ENCODE results near the gene LZTS2. TPM values are rescaled to one million over a fixed set of nuclear protein-coding genes. Genes with fewer than 3 reads are reported as not detected.

LZTS2 gene
- total and polyA plus RNA-seq, 10 of the 15 experiments (the other 5 are each of a cell fraction or from before 2014, with no cell fraction given), result 0.08 to 13.4 (median 7.2) TPM

- FAIRE-seq (no peak), ATAC-seq (no peak), DNase-seq (ENCODE audit: low read depth, low spot score) (no peak)
- SMC1A ChIA-PET (ENCODE audit: uncharacterized antibody, unreplicated experiment), result no interaction called here
- Histone ChIP-seq H2AFZ (ENCODE audit: control insufficient read depth, low read depth, low read length) (no peak overlapping the region), H3K4me3 (no peak overlapping the region), H3K9ac (ENCODE audit: control insufficient read depth, insufficient read depth, low read length) (no peak overlapping the region), H3K27ac (ENCODE audit: control insufficient read depth, insufficient read depth) (no peak overlapping the region), H3K79me2 (ENCODE audit: control insufficient read depth, insufficient read depth, low read length) (no peaks in the 10 kb centered on the region), H3K4me2 (ENCODE audit: control insufficient read depth, insufficient read depth) (no peak overlapping the region), H3K36me3 (ENCODE audit: control insufficient read depth in 2 of 2, insufficient read depth in 2 of 2, low read length in 1 of 2) (peaks cover 0 to 3% of the 10 kb centered on the region in 2 experiments; a peak in 2 of 4 replicates), H4K20me1 (ENCODE audit: control insufficient read depth, insufficient read depth) (no peaks in the 10 kb centered on the region), H3K9me3 (replicated peaks; ENCODE audit: control insufficient read depth, insufficient read depth, low read length) (no peaks in the 10 kb centered on the region), H3K27me3 (replicated peaks in 1 of 2; ENCODE audit: control insufficient read depth in 2 of 2, insufficient read depth in 2 of 2, low read length in 1 of 2) (no peaks in the 10 kb centered on the region), H3K4me1 (ENCODE audit: control insufficient read depth, insufficient read depth, low read length) (peaks cover 4% of the 10 kb centered on the region; the same call in 1 of the 2 replicates)
- POLR2A ChIA-PET, result no interaction called here
- intact Hi-C loops (cut with micrococcal nuclease; ENCODE audit: unreplicated experiment), result no loop called here
- 94% methylated on average over 7 of the region's 7 CpGs for WGBS (ENCODE audit: insufficient coverage, insufficient replicate concordance, low lambda C conversion rate, missing lambda C conversion rate)
- in situ Hi-C loops (cut with MboI), result no loop called here
- no TSS peak for BruUV-seq (replicated peaks)
- CTCF ChIA-PET, result interaction anchor here (1.0 to 1.9 kb wide), 4 partner anchors 8 to 34 kb away, joined by 5 to 6 read pairs (median 6); no protein-coding TSS in a partner anchor
- TF ChIP-seq NFIC (IDR thresholded peaks at IDR 0.05; ENCODE audit: low read depth, low read length), result no peak
- TF ChIP-seq SUZ12 (IDR thresholded peaks at IDR 0.05; ENCODE audit: unreplicated experiment), result no peak
- no peak for TF ChIP-seq GABPA (IDR thresholded peaks at IDR 0.05; ENCODE audit: low read depth)
- TF ChIP-seq MEF2A (IDR thresholded peaks at IDR 0.05; ENCODE audit: insufficient read depth, low read depth, low read length), result no peak
- no peak for TF ChIP-seq SIN3A (IDR thresholded peaks at IDR 0.05; ENCODE audit: low read depth, low read length)
- no peak for TF ChIP-seq HDAC2 (IDR thresholded peaks at IDR 0.05)
- no peak for TF ChIP-seq JUNB (IDR thresholded peaks at IDR 0.05)
- TF ChIP-seq, protein P1, sequence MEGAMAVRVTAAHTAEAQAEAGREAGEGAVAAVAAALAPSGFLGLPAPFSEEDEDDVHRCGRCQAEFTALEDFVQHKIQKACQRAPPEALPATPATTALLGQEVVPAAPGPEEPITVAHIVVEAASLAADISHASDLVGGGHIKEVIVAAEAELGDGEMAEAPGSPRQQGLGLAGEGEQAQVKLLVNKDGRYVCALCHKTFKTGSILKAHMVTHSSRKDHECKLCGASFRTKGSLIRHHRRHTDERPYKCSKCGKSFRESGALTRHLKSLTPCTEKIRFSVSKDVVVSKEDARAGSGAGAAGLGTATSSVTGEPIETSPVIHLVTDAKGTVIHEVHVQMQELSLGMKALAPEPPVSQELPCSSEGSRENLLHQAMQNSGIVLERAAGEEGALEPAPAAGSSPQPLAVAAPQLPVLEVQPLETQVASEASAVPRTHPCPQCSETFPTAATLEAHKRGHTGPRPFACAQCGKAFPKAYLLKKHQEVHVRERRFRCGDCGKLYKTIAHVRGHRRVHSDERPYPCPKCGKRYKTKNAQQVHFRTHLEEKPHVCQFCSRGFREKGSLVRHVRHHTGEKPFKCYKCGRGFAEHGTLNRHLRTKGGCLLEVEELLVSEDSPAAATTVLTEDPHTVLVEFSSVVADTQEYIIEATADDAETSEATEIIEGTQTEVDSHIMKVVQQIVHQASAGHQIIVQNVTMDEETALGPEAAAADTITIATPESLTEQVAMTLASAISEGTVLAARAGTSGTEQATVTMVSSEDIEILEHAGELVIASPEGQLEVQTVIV (IDR thresholded peaks at IDR 0.05; ENCODE audit: borderline replicate concordance, partially characterized antibody), result no peak
- no peak for TF ChIP-seq BHLHE40 (IDR thresholded peaks at IDR 0.05; ENCODE audit: borderline replicate concordance in 1 of 2, low read depth in 2 of 2, low read length in 1 of 2)
- TF ChIP-seq ESRRA (IDR thresholded peaks at IDR 0.05; ENCODE audit: low read length), result no peak
- no peak for TF ChIP-seq NR2C1 (IDR thresholded peaks at IDR 0.05)
- TF ChIP-seq CBX3 (IDR thresholded peaks at IDR 0.05; ENCODE audit: borderline replicate concordance, low read depth), result no peak
- no peak for TF ChIP-seq ATF7 (IDR thresholded peaks at IDR 0.05; ENCODE audit: low read depth)
- RAD21 ChIA-PET (ENCODE audit: unreplicated experiment), result no interaction called here
Observed at GRCh38 chr10:100980711-100981110, 18.9 kb upstream of the LZTS2 start.
